Left ventricle myocardium inferior (tissue), 1 donor: ENCODE measurements around the gene SCT. TPM values are rescaled to one million over a fixed set of nuclear protein-coding genes. Genes with fewer than 3 reads are reported as not detected.

Source experiments
- DNase-seq: peaks from one replicate; pipeline ENCODE4 v3.0.0-alpha.2; 2020
- H3K27ac ChIP-seq: fragments of 200-600 bp; replicated peaks from 2 replicates; pipeline ENCODE4 v1.8.0; 2021
- H3K27me3 ChIP-seq: fragments of 200-600 bp; 2 replicates; pipeline ENCODE4 v1.8.0; 2021; ENCODE audit warnings: low read depth
- H3K36me3 ChIP-seq: fragments of 200-600 bp; 2 replicates; pipeline ENCODE4 v1.8.0; 2021
- H3K4me1 ChIP-seq: fragments of 200-600 bp; 2 replicates; pipeline ENCODE4 v1.8.0; 2021
- H3K4me3 ChIP-seq: fragments of 200-600 bp; 2 replicates; pipeline ENCODE4 v1.8.0; 2021; ENCODE audit warnings: mild to moderate bottlenecking, moderate library complexity
- H3K9me3 ChIP-seq: fragments of 200-600 bp; replicated peaks from 2 replicates; pipeline ENCODE4 v1.8.0; 2021
- intact Hi-C: fragments of 100-400 bp; cut with micrococcal nuclease; formaldehyde crosslinking; loops from one replicate; pipeline ENCODE4 v1.11.0; 2022
- total RNA-seq: library from RNA; stranded (reverse); fragmentation: NEBNext Ultra II Directional; extraction: Animal tissue kit (Norgen Biotek cat#: 25700); gene quantifications from one replicate; pipeline ENCODE4 v1.2.1, GENCODE V29; 2021
- TF ChIP-seq, protein P1 (sequence below): fragments of 200-600 bp; IDR thresholded peaks from 2 replicates; pipeline ENCODE4 v1.8.0; 2021; ENCODE audit warnings: antibody characterized with exemption, mild to moderate bottlenecking, borderline replicate concordance
- donor health status: DM: no; HTN: yes; CAD: no; lungs with severe emphysema.

Gene SCT
- total RNA-seq, 1 donor from 2014 or later, result not detected

DNA sequence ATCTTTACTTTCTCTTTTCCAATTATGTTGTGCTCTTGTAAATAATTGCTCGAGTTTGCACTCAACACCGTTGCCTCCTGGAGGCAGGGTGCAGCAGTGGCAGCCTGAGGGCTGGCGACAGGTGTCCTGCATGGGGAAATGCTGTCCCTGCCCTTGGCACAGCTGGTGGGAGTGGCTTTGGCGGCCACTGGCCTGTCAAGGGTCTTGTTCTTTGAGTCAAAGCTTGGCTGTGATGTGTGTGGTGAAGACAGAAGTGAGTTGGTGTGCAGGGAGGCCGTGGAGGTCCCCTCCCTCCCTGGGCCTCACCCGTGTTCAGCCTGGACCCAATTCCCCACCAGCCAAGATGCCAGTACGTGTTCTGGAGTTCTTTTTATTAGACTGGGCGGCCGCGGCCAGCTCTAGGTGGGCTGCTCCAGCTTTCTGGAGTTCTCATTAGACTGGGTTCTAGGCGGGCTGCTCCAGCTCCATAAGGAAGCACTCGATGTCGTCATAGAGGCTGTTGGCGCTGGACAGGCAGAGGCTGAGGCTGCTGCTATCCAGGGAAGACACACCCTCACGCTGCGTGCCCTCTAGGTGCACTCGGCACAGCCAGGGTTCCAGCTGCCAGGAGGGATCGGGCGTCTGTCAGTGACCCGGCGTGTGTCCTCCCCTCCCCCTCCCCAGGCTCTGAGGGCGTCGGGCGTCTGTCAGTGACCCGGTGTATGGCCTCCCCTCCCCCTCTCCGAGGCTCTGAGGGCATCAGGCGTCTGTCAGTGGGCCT, 14.6 kb downstream of the SCT start:
- Histone ChIP-seq H3K9me3 (no peaks in the 10 kb centered on the region), H3K4me3 (no peak overlapping the region), H3K27ac (no peak overlapping the region), H3K4me1 (peaks cover 62% of the 10 kb centered on the region), H3K36me3 (peaks cover 65% of the 10 kb centered on the region), H3K27me3 (no peaks in the 10 kb centered on the region)
- DNase-seq, result no peak
- intact Hi-C loops, result no loop called here
- TF ChIP-seq, protein P1, sequence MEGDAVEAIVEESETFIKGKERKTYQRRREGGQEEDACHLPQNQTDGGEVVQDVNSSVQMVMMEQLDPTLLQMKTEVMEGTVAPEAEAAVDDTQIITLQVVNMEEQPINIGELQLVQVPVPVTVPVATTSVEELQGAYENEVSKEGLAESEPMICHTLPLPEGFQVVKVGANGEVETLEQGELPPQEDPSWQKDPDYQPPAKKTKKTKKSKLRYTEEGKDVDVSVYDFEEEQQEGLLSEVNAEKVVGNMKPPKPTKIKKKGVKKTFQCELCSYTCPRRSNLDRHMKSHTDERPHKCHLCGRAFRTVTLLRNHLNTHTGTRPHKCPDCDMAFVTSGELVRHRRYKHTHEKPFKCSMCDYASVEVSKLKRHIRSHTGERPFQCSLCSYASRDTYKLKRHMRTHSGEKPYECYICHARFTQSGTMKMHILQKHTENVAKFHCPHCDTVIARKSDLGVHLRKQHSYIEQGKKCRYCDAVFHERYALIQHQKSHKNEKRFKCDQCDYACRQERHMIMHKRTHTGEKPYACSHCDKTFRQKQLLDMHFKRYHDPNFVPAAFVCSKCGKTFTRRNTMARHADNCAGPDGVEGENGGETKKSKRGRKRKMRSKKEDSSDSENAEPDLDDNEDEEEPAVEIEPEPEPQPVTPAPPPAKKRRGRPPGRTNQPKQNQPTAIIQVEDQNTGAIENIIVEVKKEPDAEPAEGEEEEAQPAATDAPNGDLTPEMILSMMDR, result no peak

DNA sequence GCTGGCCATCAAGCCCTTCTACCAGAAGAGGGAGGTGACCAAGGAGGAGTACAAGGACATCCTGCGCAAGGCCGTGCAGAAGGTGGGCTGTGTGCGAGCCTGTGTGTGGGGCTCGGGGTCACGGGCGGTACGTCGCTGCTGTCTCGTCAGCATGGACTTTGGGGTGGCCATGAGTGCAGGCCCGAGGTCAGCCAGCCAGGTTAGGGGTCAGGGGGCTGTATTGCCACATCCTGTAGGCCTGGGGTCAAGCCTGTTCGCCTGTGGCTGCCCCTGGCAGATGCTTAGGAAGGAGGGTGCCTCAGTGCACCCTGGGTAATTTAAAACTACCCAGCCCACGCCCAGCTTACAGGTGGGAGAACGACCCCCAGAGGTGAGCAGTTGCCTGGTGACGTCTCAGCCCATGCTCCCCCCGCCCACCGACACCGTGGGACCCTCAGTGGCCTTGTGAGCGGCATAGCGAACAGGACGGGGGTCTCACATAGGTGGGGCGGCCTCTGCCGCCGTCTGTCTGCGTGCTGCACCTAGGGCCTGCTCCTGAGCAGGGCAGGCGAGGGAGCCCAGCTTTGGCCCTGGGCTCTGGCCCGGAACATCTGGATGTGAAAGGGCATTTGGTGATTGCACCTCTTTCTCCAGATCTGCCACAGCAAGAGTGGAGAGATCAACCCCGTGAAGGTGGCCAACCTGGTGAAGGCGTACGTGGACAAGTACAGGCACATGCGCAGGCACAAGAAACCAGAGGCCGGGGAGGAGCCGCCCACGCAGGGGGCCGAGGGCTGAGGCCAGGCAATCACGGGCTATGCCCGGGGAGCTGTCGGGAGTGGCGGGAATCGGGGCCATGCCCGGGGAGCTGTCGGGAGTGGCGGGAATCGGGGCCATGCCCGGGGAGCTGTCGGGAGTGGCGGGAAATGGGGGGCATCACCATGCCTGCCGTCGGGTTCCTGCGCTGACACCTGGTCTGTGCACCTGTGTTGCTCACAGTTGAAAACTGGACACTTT, 15.7 kb downstream of the SCT start:
- TF ChIP-seq, protein P1, result no peak
- Histone ChIP-seq H3K27me3 (no peaks in the 10 kb centered on the region), H3K4me3 (no peak overlapping the region), H3K9me3 (no peaks in the 10 kb centered on the region), H3K36me3 (peaks cover 76% of the 10 kb centered on the region), H3K27ac (no peak overlapping the region), H3K4me1 (peaks cover 60% of the 10 kb centered on the region)
- intact Hi-C loops, result no loop called here
- DNase-seq, result no peak

DNA sequence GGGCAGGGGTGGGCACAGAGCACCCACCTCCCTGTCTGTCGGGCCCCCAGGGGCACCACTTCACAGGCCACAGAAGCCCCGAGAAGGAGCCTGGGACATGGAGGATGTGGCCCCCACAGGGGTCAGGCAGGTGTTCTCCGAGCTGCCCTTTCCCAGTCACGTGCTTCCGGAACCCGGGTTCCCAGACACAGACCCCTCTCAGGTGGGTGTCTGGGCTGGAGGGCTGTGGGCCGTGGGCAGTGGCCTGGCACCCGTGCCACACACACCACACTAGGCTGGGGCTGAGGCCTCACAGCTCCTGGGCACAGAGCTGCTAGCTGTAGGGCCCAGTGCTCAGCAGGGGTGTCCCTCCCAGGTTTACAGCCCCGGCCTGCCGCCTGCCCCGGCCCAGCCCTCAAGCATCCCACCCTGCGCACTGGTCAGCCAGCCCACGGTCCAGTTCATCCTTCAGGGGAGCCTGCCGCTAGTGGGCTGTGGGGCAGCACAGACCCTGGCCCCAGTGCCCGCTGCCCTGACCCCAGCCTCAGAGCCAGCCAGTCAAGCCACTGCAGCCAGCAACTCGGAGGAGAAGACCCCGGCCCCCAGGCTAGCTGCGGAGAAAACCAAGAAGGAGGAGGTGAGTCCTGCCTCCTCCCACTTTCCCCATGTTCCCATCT, 16.7 kb downstream of the SCT start:
- no peak overlapping the region for H3K4me3 ChIP-seq
- no peaks in the 10 kb centered on the region for H3K27me3 ChIP-seq
- H3K27ac ChIP-seq, result no peak overlapping the region
- H3K4me1 ChIP-seq, result peaks cover 58% of the 10 kb centered on the region
- no peaks in the 10 kb centered on the region for H3K9me3 ChIP-seq
- peaks cover 86% of the 10 kb centered on the region for H3K36me3 ChIP-seq
- intact Hi-C loops, result no loop called here
- TF ChIP-seq, protein P1, result no peak
- DNase-seq, result no peak

DNA sequence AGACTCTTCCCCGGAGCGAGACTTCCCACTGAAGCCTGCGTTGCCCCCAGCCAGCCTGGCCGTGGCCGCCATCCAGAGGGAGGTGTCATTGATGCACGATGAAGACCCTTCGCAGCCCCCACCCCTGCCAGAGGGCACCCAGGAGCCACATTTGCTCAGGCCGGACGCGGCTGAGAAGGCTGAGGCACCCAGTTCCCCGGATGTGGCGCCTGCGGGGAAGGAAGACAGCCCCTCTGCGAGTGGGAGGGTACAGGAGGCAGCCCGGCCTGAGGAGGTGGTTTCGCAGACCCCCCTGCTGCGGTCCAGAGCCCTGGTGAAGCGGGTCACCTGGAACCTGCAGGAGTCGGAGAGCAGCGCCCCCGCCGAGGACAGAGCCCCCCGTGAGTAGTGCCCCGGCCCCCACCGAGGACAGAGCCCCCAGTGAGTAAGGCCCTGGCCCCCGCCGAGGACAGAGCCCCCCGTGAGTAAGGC, 17.6 kb downstream of the SCT start:
- TF ChIP-seq, protein P1, result no peak
- H3K9me3 ChIP-seq, result no peaks in the 10 kb centered on the region
- DNase-seq, result no peak
- no peaks in the 10 kb centered on the region for H3K27me3 ChIP-seq
- peaks cover 91% of the 10 kb centered on the region for H3K36me3 ChIP-seq
- H3K4me1 ChIP-seq, result peaks cover 49% of the 10 kb centered on the region
- H3K27ac ChIP-seq, result peak overlapping the region; percentile 65
- intact Hi-C loops, result no loop called here
- H3K4me3 ChIP-seq, result no peak overlapping the region

DNA sequence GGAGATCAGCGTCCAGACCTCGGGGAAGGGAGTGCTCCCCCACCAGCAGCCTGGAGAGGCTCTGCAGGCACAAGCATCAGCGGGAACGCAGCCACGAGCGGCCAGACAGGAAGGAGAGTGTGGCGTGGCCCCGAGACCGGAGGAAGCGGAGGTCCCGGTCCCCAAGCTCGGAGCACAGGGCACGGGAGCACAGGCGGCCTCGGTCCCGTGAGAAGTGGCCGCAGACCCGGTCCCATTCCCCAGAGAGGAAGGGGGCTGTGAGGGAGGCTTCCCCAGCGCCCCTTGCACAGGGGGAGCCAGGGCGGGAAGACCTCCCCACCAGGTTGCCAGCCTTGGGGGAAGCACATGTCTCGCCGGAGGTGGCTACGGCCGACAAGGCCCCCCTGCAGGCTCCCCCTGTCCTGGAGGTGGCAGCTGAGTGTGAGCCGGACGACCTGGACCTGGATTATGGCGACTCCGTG, 18.2 kb downstream of the SCT start:
- Histone ChIP-seq H3K4me1 (peaks cover 44% of the 10 kb centered on the region), H3K27me3 (no peaks in the 10 kb centered on the region), H3K36me3 (peaks cover 95% of the 10 kb centered on the region), H3K4me3 (peak overlapping the region; percentile 17), H3K27ac (peak overlapping the region; percentile 65), H3K9me3 (no peaks in the 10 kb centered on the region)
- DNase-seq, result no peak
- intact Hi-C loops, result no loop called here
- TF ChIP-seq, protein P1, result no peak
